SK-N-MC (cell line): ENCODE results near the gene GRIA4.

Source experiments
- EZH2 ChIP-seq: fragments of 200-600 bp; sonication (generic); IDR thresholded peaks from one replicate; pipeline ENCODE4 v1.6.1; 2017; ENCODE audit warnings: antibody characterized with exemption
- POLR2AphosphoS5 ChIP-seq: IDR thresholded peaks from 2 replicates; pipeline ENCODE4 v1.6.1; 2012; ENCODE audit warnings: mild to moderate bottlenecking, low read depth, low read length, borderline replicate concordance

DNA sequence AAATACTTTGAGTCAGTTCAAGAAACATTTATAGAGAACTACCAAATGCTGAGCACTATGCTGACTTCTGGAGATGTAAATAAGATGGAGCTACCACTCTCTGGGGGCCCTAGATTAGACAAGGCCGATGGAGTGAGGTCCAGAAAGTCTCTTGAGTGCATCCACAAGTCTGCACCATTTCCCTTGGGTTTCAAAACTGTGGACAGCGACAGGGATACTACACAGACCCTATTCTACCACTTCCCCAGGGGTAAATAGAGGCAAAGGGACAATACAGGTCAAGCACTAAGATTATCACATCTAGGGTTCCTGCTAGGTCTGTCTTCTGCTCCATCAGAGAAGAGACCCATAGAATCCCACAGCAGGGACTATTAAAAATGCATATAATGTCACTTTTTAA lies 183.2 kb downstream of the GRIA4 start:
- TF ChIP-seq POLR2AphosphoS5 (no peak), EZH2 (no peak)
